Measurements from ENCODE around the gene IKBKE. TPM values are rescaled to one million over a fixed set of nuclear protein-coding genes. Genes with fewer than 3 reads are reported as not detected.

Gene IKBKE
- polyA plus RNA-seq, 4 donors, result 4.8 to 5.9 (median 4.9) TPM

- DNase-seq (ENCODE audit: low read depth in 4 of 4, low spot score in 2 of 4), result no peak
Observed at GRCh38 chr1:206495011-206495461, 24.8 kb downstream of the IKBKE start.

GRCh38 chr1:206495493-206496046 lies 25.3 kb downstream of the IKBKE start:
- DNase-seq (ENCODE audit: low read depth in 4 of 4, low spot score in 2 of 4), result no peak

- DNase-seq (ENCODE audit: low read depth in 4 of 4, low spot score in 2 of 4), result no peak
Observed at GRCh38 chr1:206496131-206496793, 26.0 kb downstream of the IKBKE start.

DNA sequence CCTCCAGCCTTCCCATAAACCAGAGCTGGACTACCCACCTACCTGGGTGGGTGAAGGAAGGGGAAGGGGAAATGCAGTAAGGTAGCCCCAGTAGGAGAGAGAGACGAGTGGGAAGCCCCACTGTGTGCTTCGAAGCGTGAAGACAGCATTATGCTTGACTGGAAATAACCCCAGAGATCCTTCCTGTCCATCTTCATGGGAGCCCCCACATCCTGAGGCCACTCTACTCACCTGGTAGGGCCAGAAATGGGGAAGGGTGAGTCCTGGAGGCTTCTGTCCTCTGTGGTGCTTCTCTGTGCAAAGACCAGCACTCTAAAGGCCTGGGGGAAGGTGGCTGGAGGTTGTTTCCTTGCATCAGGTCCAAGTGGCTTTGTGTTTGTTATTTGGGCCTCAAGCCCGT lies 27.1 kb downstream of the IKBKE start:
- no peak for DNase-seq (ENCODE audit: low read depth in 4 of 4, low spot score in 2 of 4)

GRCh38 chr1:206497774-206498173 lies 27.5 kb downstream of the IKBKE start:
- DNase-seq (ENCODE audit: low read depth in 4 of 4, low spot score in 2 of 4), result no peak

- DNase-seq (ENCODE audit: low read depth in 4 of 4, low spot score in 2 of 4), result no peak
Observed at GRCh38 chr1:206498685-206499084, 28.4 kb downstream of the IKBKE start.

GRCh38 chr1:206500046-206500445 lies 29.8 kb downstream of the IKBKE start:
- no peak for DNase-seq (ENCODE audit: low read depth in 4 of 4, low spot score in 2 of 4)

DNA sequence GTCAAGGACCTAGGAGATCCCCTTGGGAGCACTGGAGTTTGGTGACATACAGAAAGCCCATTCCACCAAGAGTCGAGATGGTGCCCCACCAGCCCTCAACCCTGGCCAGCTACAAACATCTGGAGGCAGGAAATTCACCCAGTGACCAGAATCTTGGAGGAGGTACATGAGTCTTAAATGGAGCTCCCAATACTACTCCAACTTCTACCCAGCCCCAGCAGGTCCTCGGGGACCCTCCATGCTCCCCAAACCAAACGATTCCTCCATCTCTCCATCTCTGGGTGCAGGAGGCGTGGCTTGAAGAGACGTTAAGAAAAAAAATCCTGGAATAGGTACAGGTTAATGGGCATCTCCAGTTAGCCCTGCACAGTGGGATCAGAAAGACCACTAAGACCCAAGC lies 31.6 kb downstream of the IKBKE start:
- no peak for DNase-seq (ENCODE audit: low read depth in 4 of 4, low spot score in 2 of 4)

DNA sequence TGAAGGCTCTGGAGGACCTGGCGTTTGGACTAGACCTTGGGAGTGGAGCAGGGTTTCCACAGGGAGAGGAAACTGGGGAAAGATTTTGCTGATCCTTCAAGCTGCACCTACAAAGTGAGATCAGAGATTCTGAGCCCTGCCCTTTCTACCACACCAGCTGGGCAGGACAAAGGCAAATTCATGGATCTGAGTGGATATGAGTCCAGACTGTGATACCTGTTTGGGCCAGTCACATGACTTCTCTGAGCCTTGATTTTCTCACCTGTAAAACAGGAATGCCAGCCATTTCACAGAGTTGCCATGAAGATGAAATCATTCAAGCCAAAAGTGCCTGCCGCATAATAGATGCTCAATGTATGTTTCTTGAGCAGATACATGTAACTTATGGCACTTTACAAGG lies 32.1 kb downstream of the IKBKE start:
- DNase-seq (ENCODE audit: low read depth in 4 of 4, low spot score in 2 of 4), result no peak

DNA sequence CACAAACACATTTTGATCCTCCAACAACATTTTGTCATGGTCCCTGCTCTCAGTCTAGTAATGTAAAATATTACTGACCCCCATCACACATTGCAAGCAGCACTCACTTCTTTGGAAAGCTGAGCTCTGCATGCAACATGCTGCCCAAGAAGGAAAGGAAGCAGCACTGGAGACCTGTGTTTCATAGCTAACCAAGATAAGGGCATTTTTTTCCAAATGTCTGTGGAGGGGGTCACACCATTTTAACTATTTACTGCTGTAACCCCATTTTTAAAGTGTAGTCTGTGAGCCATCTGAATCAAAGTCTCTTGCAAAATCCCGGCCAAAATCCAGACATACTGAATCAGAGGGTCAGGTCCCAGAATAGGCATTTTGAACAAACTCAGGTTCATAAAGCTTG lies 32.5 kb downstream of the IKBKE start:
- DNase-seq (ENCODE audit: low read depth in 4 of 4, low spot score in 2 of 4), result no peak

DNA sequence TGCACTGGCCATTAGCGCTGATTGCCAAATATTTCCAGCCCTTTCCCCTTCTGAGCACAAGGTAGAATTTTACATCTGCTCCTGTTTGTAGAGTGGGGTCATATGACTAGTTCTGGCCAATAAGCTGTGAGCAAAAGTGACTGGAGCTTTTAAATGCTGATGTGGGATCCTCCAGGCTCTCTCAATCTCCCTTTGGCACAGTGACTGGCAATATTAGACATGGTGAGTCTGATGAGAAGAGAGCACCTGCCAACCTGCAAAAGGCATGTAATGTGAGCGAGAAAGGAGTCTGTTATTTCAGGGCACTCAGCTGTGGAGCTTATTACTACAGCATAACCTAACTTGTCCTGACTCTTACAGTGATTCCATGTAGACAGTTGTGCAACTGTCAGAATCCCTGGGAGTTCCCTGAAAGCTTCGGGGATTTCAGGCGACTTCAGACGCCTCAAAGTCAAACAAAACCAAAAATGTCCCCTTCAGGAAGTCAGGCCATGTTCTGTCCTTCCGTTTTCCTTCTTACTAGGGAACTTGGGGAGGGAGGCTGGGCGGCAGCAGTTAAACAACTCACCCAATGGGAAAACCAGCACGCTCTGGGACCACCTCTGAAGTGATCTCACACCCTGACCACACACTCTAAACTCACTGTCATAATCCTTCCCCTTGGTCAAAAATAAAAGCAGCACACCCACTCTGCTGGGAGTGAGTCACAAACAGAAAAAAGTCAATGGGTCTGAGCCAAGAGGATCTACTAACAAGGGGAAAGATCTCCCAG lies 33.5 kb downstream of the IKBKE start:
- no peak for DNase-seq (ENCODE audit: low read depth in 4 of 4, low spot score in 2 of 4)

DNA sequence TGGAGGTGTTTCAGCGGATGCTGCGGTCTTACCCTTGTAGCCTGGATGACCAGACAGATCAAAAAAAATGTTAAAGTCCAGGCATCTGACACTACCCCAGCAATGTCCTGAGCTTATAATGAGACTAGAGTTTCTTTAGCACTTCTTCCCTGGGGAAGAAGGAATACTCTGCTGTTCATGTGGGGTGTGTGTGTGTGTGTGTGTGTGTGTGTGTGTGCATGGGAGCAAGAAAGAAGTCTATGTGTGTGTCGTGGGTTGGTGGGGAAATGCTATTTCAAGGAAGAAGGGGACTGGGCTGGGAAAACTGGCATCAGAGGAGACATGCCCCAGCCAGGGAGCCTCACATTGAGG lies 34.1 kb downstream of the IKBKE start:
- no peak for DNase-seq (ENCODE audit: low read depth in 4 of 4, low spot score in 2 of 4)

DNA sequence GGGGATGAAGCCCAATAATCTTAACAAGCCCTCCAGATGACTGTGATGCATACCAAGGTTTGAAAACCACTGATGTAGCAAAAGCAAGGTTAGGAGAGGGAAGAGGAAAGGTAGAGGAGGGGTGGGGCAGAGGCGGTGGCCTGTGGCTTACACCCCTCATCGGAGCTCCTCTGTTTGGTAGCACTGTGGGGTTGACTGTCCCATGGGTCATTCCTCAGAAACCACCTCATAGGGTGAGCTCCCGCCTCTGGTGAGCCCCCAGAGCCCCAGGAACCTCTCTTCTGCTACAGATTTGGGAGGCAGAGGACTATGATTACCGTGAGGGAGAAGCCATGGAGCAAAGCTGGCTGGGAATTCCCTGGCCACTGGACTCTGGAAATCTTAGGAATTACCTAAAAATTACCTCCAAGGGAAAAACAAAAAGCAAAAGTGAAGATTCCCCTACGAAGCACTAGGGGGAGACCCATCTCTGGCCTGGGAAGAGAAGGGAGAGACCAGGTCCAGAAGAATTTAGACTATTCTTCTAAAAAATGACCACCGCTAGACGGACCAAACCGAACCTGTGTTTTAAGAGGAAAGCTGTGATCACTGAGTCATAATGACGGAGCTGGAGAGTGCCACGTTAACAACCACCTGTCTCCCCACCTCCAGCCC lies 35.6 kb downstream of the IKBKE start:
- no peak for DNase-seq (ENCODE audit: low read depth in 4 of 4, low spot score in 2 of 4)

GRCh38 chr1:206506405-206507283 lies 36.4 kb downstream of the IKBKE start:
- DNase-seq (ENCODE audit: low read depth in 4 of 4, low spot score in 2 of 4), result no peak

DNA sequence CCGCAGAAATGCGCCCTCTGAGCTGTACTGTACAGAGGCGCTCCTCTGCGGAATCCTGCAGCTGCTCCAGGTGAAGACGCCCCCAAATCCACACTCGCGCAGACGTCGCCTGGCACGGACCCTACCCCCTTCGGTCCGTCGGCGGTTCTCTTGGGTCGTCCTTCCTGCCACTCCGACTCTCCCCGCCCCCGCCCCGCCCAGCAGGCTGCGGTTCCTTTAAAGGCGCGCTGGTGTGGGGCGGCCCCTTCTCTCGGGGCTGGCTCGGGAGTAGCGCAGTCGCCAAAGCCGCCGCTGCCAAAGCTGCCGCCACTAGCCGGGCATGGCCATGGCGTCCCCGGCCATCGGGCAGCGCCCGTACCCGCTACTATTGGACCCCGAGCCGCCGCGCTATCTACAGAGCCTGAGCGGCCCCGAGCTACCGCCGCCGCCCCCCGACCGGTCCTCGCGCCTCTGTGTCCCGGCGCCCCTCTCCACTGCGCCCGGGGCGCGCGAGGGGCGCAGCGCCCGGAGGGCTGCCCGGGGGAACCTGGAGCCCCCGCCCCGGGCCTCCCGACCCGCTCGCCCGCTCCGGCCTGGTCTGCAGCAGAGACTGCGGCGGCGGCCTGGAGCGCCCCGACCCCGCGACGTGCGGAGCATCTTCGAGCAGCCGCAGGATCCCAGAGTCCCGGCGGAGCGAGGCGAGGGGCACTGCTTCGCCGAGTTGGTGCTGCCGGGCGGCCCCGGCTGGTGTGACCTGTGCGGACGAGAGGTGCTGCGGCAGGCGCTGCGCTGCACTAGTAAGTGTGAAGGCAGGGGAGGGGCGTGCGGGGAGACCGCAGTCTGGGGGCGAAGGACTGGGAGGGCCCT lies 37.2 kb downstream of the IKBKE start, which contains the start of gene RASSF5:
Gene RASSF5 (plus strand): TSS at position 248 of the 846 bp plus-strand sequence. CDS start 72 bp downstream, at position 320.
- DNase-seq (ENCODE audit: low read depth in 4 of 4, low spot score in 2 of 4), result no peak

- DNase-seq (ENCODE audit: low read depth in 4 of 4, low spot score in 2 of 4), result no peak
Observed at GRCh38 chr1:206508130-206508889, 38.0 kb downstream of the IKBKE start.

DNA sequence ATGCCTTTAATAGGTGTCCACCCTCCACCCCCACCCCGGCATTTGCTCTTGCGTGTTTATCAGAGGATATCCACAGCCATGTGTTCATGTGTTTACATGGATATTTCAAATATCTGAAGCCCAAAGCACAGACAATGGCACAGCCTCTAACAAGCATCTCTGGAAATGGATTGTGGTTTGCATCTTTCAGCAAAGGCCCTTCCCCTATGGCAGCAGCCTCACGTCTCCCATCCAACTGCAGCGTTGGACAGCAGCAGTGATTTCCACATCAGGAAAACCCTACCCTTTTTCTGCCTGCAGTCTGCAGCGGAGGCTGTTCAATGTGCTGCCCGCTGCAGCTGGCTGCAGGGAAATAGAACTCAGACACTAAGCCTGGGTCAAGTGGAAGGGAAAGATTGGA lies 38.7 kb downstream of the IKBKE start:
- no peak for DNase-seq (ENCODE audit: low read depth in 4 of 4, low spot score in 2 of 4)

DNA sequence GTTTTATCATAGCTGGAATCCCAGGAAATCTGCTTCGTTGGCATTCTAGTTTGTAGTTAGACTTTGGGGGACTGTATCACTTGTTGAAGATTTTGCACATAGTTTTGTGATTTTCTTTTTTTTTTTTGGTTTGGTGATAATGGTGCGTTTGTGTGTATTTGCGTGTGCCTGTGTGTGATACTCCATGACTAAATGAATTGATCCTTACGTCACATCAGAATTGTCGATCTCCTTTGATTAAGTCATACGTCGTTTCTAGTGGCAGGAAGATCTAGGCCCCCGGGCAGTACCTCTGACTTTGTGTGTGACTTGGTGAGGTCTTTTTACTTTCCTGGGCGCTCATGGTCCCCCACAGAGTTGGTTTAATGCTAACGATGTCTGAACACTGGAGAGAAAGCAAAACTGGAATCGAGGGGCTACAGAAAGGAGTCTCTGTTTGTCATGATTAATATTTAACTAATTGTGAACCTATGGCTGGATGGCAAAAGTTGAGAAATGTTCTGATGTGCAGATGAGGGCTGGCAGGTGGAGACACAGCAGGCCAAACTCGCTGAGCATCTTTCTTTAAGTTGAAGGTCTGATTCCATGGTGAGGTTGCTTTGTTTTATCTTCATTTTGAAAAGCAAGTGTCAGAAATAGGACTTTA lies 39.5 kb downstream of the IKBKE start:
- DNase-seq (ENCODE audit: low read depth in 4 of 4, low spot score in 2 of 4), result no peak
